H1 (cell line): ENCODE data around the gene RUBCN. TPM values are rescaled to one million over a fixed set of nuclear protein-coding genes. Genes with fewer than 3 reads are reported as not detected.

Experiments
- BRCA1 ChIP-seq: IDR thresholded peaks from 2 replicates; pipeline ENCODE4 v1.6.1; 2012; ENCODE audit warnings: low read depth, low read length, improper control_type of control experiment
- CEBPB ChIP-seq: IDR thresholded peaks from 2 replicates; pipeline ENCODE4 v1.6.1; 2012; ENCODE audit warnings: low read depth, low read length
- CHD7 ChIP-seq: fragments of 300-600 bp; sonication (generic); IDR thresholded peaks from 2 replicates; pipeline ENCODE4 v1.7.1; 2012; ENCODE audit warnings: low read length, moderate library complexity, mild to moderate bottlenecking, inconsistent platforms; ENCODE audit not compliant: insufficient replicate concordance
- CTCF ChIP-seq, 3 experiments: IDR thresholded peaks; 1 replicate in 2 of 3; 2 replicates in 1 of 3; pipeline versions ENCODE4 v1.5.1 to v1.6.1; 2011; ENCODE audit warnings: low read length in 3 of 3, mild to moderate bottlenecking in 3 of 3, inconsistent platforms in 2 of 3, low read depth in 1 of 3, moderate library complexity in 1 of 3; ENCODE audit not compliant: insufficient read depth in 1 of 3; ENCODE audit errors: control extremely low read depth in 1 of 3
- EZH2 ChIP-seq: fragments of 200-600 bp; sonication (generic); IDR thresholded peaks from 2 replicates; pipeline ENCODE4 v1.7.1; 2012; ENCODE audit warnings: low read depth, mild to moderate bottlenecking, moderate library complexity, low read length, inconsistent platforms; ENCODE audit not compliant: severe bottlenecking
- GABPA ChIP-seq: IDR thresholded peaks from 2 replicates; pipeline ENCODE4 v1.6.1; 2011; ENCODE audit warnings: mild to moderate bottlenecking, low read length, moderate library complexity, borderline replicate concordance; ENCODE audit not compliant: insufficient read depth
- SRF ChIP-seq: IDR thresholded peaks from 2 replicates; pipeline ENCODE4 v1.6.1; 2011; ENCODE audit warnings: mild to moderate bottlenecking, low read depth, low read length, moderate library complexity
- polyA plus RNA-seq, 7 experiments: library from polyadenylated mRNA; depleted of rRNA in 3 of 7; stranded (reverse) in 5 of 7; unstranded in 2 of 7; fragments of >200 nt in 5 of 7; fragments of 200-250 nt in 2 of 7; gene quantifications; 1 replicate in 5 of 7; 2 replicates in 1 of 7; 4 replicates in 1 of 7; pipeline versions ENCODE4 v1.2.1 to v1.2.3, GENCODE V29; 2011 to 2013; ENCODE audit warnings: missing spikeins in 2 of 7, mixed read lengths in 2 of 7
- total RNA-seq: library from RNA; stranded (reverse); fragmentation: NEBNext Ultra II Directional; extraction: Animal tissue kit (Norgen Biotek cat#: 25700); gene quantifications from 2 replicates; pipeline ENCODE4 v1.2.1, GENCODE V29; 2021

Gene RUBCN
- total and polyA plus RNA-seq, 2 of the 8 experiments (the other 6 are each of a cell fraction or from before 2014, with no cell fraction given), result 9.3 to 21.9 TPM

GRCh38 chr3:197690754-197691153, 46.0 kb downstream of the RUBCN start (continued):
- TF ChIP-seq CHD7 (no peak), CEBPB (no peak), BRCA1 (no peak), GABPA (no peak), EZH2 (no peak), CTCF (IDR thresholded peaks at IDR 0.05; ENCODE audit: control extremely low read depth in 1 of 3, insufficient read depth in 1 of 3, low read depth in 1 of 3, low read length in 3 of 3) (no peak), SRF (no peak)
